GM21526 (cell line): ENCODE data around the gene PGR.

Source experiments
- ATAC-seq: cut with Tn5 transposase; IDR thresholded peaks from one replicate; pipeline ENCODE4 v1.9.1; 2021; ENCODE audit warnings: moderate library complexity; ENCODE audit not compliant: unreplicated experiment, low FRiP score

Gene PGR

DNA sequence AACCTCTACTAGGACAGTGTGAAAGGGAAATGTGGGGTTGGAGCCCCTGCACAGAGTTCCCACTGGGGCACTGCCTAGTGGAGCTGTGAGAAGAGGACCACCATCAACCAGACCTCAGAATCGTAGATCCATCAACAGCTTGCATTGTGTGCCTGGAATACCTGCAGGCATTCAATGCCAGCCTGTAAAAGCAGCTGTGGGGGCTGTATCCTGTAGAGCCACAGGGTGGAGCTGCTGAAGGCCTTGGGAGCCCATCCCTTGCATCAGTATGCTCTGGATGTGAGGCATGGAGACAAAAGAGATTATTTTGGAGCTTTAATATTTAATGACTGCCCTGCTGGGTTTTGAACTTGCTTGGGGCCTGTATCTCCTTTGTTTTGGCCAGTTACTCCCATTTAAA lies 46.3 kb downstream of the PGR start:
- ATAC-seq, result no peak

GRCh38 chr11:101082813-101083212 lies 46.8 kb downstream of the PGR start:
- ATAC-seq, result no peak

DNA sequence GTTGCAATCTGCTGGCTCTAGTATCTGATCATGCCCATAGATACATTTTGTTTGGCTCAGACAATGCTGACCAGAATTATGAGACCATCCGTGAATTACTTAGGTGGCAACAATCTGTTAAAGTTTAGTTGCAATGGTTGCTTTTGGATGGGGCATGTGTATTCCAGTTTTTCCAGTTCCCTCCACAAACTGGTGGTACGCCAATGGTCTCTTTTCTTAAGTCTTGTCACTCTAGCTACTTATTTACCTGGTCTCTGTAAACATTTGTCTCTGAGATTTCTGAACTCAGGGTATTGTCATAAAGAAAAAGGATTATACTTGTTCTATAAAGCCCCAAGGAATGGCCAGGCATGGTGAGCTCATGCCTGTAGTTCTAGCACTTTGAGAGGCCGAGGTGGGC lies 65.9 kb downstream of the PGR start:
- no peak for ATAC-seq

- no peak for ATAC-seq
These were observed 68.0 kb downstream of the PGR start for GRCh38 chr11:101061606-101062005.

GRCh38 chr11:101059331-101059730 lies 70.3 kb downstream of the PGR start:
- no peak for ATAC-seq

DNA sequence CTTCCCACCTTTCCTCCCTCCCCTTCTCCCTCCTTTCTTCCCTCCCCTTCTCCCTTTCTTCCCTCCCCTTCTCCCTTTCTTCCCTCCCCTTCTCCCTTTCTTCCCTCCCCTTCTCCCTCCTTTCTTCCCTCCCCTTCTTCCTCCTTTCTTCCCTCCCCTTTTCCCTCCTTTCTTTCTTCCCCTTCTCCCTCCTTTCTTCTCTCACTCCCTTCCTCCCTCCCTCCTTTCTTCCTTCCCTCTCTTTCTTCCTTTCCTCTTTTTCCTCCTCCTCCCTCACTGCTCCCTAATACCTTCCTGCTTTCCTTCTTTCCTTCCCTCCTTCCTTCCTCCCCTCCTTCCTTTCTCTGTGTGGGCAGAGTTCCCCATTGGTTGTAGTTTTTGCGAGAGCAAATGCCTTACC lies 76.1 kb downstream of the PGR start:
- no peak for ATAC-seq

GRCh38 chr11:101051677-101052076 lies 77.9 kb downstream of the PGR start:
- ATAC-seq, result no peak

DNA sequence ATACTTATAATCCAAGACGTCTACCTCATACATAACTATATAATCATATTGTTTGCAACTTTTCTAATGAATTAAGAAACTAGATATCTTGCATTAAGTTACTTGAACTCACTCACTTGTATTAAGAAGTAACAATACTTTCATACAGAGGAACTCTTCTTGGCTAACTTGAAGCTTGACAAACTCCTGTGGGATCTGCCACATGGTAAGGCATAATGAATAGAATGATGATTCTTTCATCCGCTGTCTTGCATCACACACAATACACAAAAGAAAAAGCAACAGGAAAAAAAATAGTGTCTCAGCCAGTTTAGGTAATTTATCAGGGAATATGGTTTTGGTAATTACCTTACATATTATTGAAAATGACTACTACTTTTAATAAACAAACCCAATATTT lies 79.8 kb downstream of the PGR start:
- no peak for ATAC-seq

- no peak for ATAC-seq
These were observed 80.5 kb downstream of the PGR start for GRCh38 chr11:101049123-101049522.

DNA sequence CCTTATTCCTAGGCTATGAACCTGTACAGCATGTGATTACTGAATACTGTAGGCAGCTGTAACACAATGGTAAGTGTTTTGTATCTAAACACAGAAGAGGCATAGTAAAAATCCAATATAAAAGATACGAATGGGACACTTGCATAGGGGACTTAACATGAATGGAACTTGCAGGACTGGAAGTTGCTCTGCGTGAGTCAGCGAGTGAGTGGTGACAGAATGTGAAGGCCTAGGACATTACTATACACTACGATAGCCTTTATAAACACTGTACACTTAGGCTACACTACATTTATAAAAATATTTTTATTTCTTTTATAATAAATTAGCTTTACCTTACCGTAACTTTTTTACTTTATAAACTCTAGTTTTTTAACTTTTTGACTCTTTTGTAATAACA lies 81.1 kb downstream of the PGR start:
- ATAC-seq, result no peak

- ATAC-seq, result no peak
These were observed 82.7 kb downstream of the PGR start for GRCh38 chr11:101046947-101047346.

DNA sequence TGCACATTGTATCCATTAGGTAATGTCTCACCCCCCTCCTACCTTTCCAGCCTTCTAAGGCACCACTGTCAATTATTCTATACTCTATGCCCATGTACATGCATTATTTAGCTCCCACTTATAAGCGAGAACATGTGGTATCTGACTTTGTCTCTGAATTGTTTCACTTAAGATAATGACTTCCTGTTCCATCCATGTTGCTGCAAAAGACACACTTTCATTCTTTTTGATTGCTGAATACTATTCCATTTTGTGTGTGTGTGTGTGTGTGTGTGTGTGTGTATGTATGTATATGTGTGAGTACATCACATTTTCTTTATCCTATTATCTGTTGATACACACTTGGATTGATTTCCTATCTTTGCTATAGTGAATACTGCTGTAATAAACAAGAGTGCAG lies 84.2 kb downstream of the PGR start:
- no peak for ATAC-seq

DNA sequence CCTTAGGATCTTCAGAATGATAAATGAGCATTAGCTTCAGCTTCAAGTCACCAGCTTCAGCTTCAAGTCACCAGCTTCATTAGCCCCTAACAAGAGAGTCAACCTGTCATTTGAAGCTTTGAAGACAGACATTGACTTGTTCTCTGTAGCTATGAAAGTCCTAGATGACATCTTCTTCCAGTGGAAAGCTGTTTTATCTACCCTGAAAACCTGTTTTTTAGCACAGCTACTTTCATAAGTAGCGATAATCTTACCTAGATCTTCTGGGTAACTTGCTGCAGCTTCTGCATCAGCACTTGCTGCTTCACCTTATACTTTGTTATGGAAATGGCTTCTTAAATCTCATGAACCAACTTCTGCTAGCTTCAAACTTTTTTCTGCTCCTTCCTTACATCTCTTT lies 85.7 kb downstream of the PGR start:
- no peak for ATAC-seq

DNA sequence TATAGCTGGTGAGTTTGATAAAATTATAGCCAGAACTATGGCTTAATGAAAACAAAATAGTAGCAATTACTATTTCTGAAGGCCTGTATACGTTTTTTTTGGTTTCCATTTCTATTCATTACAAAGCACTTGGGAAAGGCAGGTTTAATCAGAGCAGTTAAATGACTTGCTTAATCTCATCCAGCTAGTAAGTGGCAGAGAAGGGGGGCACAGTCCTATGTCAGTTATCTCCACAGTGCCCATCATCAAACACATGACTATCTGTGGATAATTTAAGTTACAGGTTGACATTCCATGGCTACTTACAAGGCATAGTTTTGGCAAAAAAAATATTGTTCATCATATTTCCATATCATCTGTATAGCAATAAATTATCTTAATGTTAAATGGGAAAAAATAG lies 93.7 kb downstream of the PGR start:
- ATAC-seq, result no peak

GRCh38 chr11:101034076-101034475 lies 95.5 kb downstream of the PGR start:
- no peak for ATAC-seq

GRCh38 chr11:101032991-101033390 lies 96.6 kb downstream of the PGR start:
- ATAC-seq, result no peak

- ATAC-seq, result no peak
These were observed 97.9 kb downstream of the PGR start for GRCh38 chr11:101031713-101032112.

DNA sequence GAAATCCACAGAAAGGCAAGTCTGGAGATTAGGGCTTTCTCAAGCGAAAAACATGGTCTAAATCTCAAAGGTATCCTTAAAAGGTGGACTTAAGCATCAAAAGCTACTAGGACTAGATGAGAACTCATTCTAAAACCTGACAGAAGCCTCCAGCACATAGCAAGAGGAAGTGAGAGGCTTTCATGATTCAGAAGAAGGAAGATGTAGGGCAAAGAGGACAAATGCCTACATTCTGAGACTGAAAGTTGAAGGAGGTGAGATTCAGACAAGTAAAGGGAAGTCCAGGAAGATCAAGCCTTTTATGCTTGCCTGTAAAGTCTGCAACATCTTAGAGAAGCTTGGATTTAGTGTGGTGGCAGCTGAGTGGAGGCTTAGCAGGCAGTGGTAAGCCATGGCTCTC lies 98.9 kb downstream of the PGR start:
- peak; percentile 68 for ATAC-seq

DNA sequence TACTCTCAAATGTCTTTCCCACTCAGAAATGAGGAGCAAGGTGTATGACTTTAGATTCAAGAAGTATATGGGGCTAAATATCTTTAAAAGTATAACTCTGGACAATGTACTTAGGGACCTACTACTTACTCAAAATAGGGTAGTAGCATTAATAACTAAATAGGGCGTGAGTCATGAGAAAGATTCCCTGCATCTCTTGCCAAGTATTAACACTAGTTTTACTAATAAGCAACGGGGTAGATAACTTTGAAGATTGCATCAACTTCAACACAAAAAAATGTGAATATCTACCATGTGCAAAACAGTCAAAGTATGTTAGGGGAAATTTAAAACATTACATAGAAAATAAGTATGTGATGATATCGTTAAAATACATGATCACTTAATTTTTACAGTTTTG lies 99.6 kb downstream of the PGR start:
- no peak for ATAC-seq

DNA sequence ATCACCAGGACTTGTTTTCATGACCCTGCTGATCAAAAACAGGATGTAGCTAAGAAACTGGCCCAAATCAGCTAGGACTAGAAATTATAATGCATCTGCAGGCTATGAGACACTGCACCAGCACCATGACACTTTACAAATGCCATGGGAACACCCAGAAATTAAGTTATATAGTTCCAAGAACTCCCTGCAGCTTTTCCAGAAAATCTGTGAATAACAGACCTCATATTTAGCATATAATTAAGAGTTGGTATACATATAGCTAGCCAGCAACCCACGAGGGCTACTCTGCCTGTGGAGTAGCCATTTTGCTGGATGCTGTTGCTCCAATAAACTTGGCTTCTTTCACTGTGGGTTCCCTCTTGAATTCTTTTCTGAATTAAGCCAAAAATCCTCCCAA lies 101.0 kb downstream of the PGR start:
- no peak for ATAC-seq

GRCh38 chr11:101022256-101022655 lies 107.4 kb downstream of the PGR start:
- ATAC-seq, result no peak

- no peak for ATAC-seq
These were observed 109.7 kb downstream of the PGR start for GRCh38 chr11:101019870-101020269.

- ATAC-seq, result no peak
These were observed 114.9 kb downstream of the PGR start for GRCh38 chr11:101014600-101015285.
